GM12872 (cell line): ENCODE measurements around the gene PKD1.

Experiments
- CTCF ChIP-seq: IDR thresholded peaks from 3 replicates; pipeline ENCODE4 v1.5.1; 2011; ENCODE audit warnings: low read depth, mild to moderate bottlenecking, low read length, moderate library complexity; ENCODE audit not compliant: insufficient read depth

The PKD1 gene

GRCh38 chr16:2054543-2055245, 81.0 kb downstream of the PKD1 start:
- no peak for TF ChIP-seq CTCF

- TF ChIP-seq CTCF, result no peak
Measured at GRCh38 chr16:2053897-2054296, 81.8 kb downstream of the PKD1 start.

GRCh38 chr16:2053211-2053610, 82.5 kb downstream of the PKD1 start:
- TF ChIP-seq CTCF, result no peak

- no peak for TF ChIP-seq CTCF
Measured at GRCh38 chr16:2048116-2048543, 87.6 kb downstream of the PKD1 start.

GRCh38 chr16:2047330-2048115, 88.2 kb downstream of the PKD1 start, which contains the start of the genes NTHL1 and TSC2:
Gene NTHL1, minus strand, starts transcription at chr16:2047834. Its CDS starts 11 bp downstream, at chr16:2047823.
Gene TSC2, plus strand, starts transcription at chr16:2047985. Its CDS starts 631 bp downstream, at chr16:2048616.
- TF ChIP-seq CTCF, result 0 out of 3 replicates have a peak, but pooled peaks have one; percentile 15

GRCh38 chr16:2046893-2047329, 88.8 kb downstream of the PKD1 start:
- TF ChIP-seq CTCF, result no peak
